ENCODE data around the gene JPH3.
A peak's percentile ranks its signal among the peaks of the same experiment; 100 is the strongest.

The JPH3 gene

DNA sequence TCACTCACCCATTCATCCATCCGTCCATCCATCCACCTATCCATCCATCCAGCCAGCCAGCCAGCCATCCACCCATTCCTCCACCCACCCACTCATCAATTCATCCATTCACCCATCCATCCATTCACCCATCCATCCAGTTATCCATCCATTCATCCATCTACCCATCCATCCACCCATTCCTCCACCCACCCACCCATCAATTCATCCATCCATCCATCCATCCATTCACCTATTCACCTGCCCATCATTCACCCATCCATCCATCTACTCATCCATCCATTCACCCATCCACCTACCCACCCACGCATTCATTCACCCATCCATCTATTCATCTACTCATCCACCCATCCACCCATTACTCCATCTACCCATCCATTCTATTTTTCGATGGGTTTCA lies 43.6 kb upstream of the JPH3 start:
- no peaks in the 10 kb centered on the region for H3K9me3 ChIP-seq
- H3K36me3 ChIP-seq: no peaks in the 10 kb centered on the region
- no peak for DNase-seq
- intact Hi-C loops (cut with DNase I; ENCODE audit: low total_unique reads): loop anchor here (10.0 kb wide), 1 partner anchor 164 kb away; the partner anchor contains the start of gene MAP1LC3B
- no peaks in the 10 kb centered on the region for H3K27me3 ChIP-seq
- H3K27ac ChIP-seq: no peak overlapping the region
- TF ChIP-seq, protein P1, sequence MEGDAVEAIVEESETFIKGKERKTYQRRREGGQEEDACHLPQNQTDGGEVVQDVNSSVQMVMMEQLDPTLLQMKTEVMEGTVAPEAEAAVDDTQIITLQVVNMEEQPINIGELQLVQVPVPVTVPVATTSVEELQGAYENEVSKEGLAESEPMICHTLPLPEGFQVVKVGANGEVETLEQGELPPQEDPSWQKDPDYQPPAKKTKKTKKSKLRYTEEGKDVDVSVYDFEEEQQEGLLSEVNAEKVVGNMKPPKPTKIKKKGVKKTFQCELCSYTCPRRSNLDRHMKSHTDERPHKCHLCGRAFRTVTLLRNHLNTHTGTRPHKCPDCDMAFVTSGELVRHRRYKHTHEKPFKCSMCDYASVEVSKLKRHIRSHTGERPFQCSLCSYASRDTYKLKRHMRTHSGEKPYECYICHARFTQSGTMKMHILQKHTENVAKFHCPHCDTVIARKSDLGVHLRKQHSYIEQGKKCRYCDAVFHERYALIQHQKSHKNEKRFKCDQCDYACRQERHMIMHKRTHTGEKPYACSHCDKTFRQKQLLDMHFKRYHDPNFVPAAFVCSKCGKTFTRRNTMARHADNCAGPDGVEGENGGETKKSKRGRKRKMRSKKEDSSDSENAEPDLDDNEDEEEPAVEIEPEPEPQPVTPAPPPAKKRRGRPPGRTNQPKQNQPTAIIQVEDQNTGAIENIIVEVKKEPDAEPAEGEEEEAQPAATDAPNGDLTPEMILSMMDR (IDR thresholded peaks at IDR 0.05): no peak
- no peak overlapping the region for H3K4me3 ChIP-seq
- peaks cover 0 to 18% (median 15%) of the 10 kb centered on the region in 4 donors for H3K4me1 ChIP-seq

DNA sequence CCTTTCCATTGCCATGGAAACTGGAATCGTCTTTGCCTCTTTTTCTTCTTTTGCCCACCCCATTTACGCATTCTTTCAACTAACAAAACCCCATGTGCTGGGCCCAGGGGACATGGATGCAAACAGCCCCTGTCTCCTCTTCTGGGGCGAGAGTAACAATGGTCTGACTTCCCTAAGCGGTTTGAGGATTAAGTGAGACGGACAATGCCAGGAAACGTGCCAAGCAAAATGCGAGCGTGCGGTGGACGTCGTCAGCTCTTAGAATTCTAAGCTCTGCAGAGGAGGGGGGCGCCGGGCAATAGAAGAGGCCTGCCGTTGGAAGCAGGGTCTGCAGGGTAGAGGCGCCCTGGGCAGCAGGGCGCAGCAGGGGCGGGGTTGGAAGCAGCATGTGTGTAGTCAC lies 42.4 kb upstream of the JPH3 start:
- no peak for DNase-seq
- Histone ChIP-seq H3K27me3 (no peaks in the 10 kb centered on the region), H3K27ac (no peak overlapping the region), H3K4me1 (peaks cover 0 to 18% (median 15%) of the 10 kb centered on the region in 4 donors), H3K4me3 (no peak overlapping the region), H3K36me3 (no peaks in the 10 kb centered on the region), H3K9me3 (no peaks in the 10 kb centered on the region)
- TF ChIP-seq, protein P1 (IDR thresholded peaks at IDR 0.05): no peak
- intact Hi-C loops (cut with DNase I; ENCODE audit: low total_unique reads): loop anchor here (10.0 kb wide), 1 partner anchor 165 kb away; the partner anchor contains the start of gene MAP1LC3B

- H3K9me3 ChIP-seq: no peaks in the 10 kb centered on the region
- DNase-seq: peak; percentile 46 to 87
- no peaks in the 10 kb centered on the region for H3K36me3 ChIP-seq
- H3K27me3 ChIP-seq: no peaks in the 10 kb centered on the region
- H3K4me1 ChIP-seq: peaks cover 0 to 21% (median 15%) of the 10 kb centered on the region in 4 donors
- no peak overlapping the region for H3K4me3 ChIP-seq
- H3K27ac ChIP-seq: no peak overlapping the region
- TF ChIP-seq, protein P1 (IDR thresholded peaks at IDR 0.05): no peak
- intact Hi-C loops (cut with DNase I; ENCODE audit: low total_unique reads): no loop called here
These were observed 41.7 kb upstream of the JPH3 start for GRCh38 chr16:87560428-87561199.

- Histone ChIP-seq H3K9me3 (no peaks in the 10 kb centered on the region), H3K27me3 (no peaks in the 10 kb centered on the region), H3K4me3 (no peak overlapping the region), H3K36me3 (no peaks in the 10 kb centered on the region), H3K27ac (no peak overlapping the region), H3K4me1 (peaks cover 0 to 23% (median 15%) of the 10 kb centered on the region in 4 donors)
- intact Hi-C loops (cut with DNase I; ENCODE audit: low total_unique reads): no loop called here
- no peak for DNase-seq
- TF ChIP-seq, protein P1 (IDR thresholded peaks at IDR 0.05): no peak
These were observed 40.9 kb upstream of the JPH3 start for GRCh38 chr16:87561200-87562105.

DNA sequence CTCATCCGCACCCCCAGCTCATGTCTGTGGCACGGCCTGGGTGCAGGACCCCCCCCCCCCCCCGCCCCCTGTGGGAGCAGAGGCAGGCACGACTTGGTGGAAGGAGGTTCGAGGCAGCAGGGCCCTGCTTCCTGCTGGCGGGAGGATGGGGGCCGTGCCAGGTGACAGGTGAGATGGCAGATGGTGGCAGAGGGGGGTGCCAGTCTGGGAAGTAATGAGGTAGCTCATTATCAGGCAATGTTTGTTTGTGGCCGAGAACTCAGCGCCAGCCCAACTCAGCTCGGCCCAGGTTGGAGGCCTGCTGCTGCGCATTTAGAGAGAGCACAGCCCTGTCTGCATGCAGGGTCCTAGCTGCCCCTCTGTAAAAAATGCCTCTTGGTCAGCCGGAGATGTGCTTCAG lies 40.1 kb upstream of the JPH3 start:
- Histone ChIP-seq H3K36me3 (no peaks in the 10 kb centered on the region), H3K27me3 (no peaks in the 10 kb centered on the region), H3K4me1 (peaks cover 0 to 16% (median 8%) of the 10 kb centered on the region in 4 donors), H3K27ac (no peak overlapping the region), H3K4me3 (no peak overlapping the region), H3K9me3 (no peaks in the 10 kb centered on the region)
- TF ChIP-seq, protein P1 (IDR thresholded peaks at IDR 0.05): no peak
- DNase-seq: no peak
- intact Hi-C loops (cut with DNase I; ENCODE audit: low total_unique reads): no loop called here

All from tibial artery (tissue), 4 donors.